ENCODE data around the gene PRKCE. TPM values are rescaled to one million over a fixed set of nuclear protein-coding genes. Genes with fewer than 3 reads are reported as not detected.

Gene PRKCE
- total and polyA plus RNA-seq, 7 donors, result 3.0 to 22.8 (median 16.1) TPM

DNA sequence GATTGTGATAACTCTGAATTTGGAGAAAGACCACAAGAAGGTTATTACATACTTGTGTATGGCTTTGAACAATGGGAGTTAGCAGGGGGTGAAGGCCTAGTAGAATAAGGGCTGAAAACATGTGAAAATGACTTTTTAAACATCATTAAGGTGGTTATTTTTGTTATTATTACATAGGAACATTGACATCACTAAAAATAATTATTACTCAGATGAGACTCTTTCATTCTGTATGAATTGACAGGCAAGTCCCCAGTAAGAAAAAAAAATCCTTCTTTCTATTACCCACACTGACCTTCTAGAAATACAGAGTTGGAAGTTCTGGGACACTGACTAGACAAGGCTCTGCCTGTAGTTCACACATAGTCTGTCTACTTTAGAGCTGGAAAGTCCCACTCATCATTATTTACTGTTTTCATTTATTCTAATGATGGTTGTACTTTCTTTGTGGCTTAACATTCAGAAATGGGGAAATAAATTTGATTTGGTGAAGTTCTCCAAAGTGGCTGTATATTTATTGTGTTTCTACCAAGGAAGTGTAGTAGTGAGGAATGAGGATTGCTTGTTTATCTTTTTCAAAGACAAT, 426.1 kb downstream of the PRKCE start:
- DNase-seq, result no peak
- no peaks in the 10 kb centered on the region for H3K36me3 ChIP-seq (ENCODE audit: insufficient read depth in 1 of 2, low read depth in 1 of 2)
- TF ChIP-seq, protein P1, sequence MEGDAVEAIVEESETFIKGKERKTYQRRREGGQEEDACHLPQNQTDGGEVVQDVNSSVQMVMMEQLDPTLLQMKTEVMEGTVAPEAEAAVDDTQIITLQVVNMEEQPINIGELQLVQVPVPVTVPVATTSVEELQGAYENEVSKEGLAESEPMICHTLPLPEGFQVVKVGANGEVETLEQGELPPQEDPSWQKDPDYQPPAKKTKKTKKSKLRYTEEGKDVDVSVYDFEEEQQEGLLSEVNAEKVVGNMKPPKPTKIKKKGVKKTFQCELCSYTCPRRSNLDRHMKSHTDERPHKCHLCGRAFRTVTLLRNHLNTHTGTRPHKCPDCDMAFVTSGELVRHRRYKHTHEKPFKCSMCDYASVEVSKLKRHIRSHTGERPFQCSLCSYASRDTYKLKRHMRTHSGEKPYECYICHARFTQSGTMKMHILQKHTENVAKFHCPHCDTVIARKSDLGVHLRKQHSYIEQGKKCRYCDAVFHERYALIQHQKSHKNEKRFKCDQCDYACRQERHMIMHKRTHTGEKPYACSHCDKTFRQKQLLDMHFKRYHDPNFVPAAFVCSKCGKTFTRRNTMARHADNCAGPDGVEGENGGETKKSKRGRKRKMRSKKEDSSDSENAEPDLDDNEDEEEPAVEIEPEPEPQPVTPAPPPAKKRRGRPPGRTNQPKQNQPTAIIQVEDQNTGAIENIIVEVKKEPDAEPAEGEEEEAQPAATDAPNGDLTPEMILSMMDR (IDR thresholded peaks at IDR 0.05), result no peak
- H3K27ac ChIP-seq, result no peak overlapping the region
- no peaks in the 10 kb centered on the region for H3K27me3 ChIP-seq (ENCODE audit: insufficient read depth in 3 of 3, low read length in 2 of 3)
- no peaks in the 10 kb centered on the region for H3K9me3 ChIP-seq
- no peak overlapping the region for H3K4me3 ChIP-seq
- intact Hi-C loops (cut with DNase I), result no loop called here
- H3K4me1 ChIP-seq, result no peaks in the 10 kb centered on the region
- ATAC-seq, result no peak

DNA sequence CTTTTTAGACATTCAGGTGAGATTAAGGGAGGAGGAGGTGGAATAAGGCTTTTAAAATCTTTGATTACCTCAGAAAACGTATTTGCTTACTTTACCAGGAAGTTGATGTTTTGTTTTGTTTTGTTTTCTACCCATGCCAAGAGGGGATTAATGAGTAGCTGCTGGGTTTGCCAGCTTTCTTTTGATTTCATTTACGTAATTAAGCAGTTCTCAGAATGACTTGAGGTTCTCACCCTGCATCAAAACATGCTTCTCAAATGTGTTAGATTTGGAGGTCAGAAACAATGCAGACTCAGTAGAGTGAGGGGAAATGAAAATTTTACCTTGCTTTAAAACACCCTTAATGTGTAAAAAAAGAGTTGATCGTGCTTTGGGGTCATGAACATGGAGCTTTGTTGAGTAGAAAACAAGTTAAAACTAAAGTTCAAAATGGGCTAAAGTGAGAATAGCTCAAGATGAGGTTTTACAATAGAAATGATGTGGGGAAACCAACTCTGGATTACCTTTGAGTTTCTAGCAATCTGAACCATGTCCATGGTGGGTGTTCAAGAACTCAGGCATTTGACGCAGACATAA, 428.6 kb downstream of the PRKCE start:
- DNase-seq, result no peak
- Histone ChIP-seq H3K36me3 (ENCODE audit: insufficient read depth in 1 of 2, low read depth in 1 of 2) (no peaks in the 10 kb centered on the region), H3K4me3 (no peak overlapping the region), H3K9me3 (no peaks in the 10 kb centered on the region), H3K4me1 (no peaks in the 10 kb centered on the region), H3K27me3 (ENCODE audit: insufficient read depth in 3 of 3, low read length in 2 of 3) (no peaks in the 10 kb centered on the region), H3K27ac (no peak overlapping the region)
- intact Hi-C loops (cut with DNase I), result no loop called here
- TF ChIP-seq, protein P1 (IDR thresholded peaks at IDR 0.05), result no peak
- WGBS, 3 donors, result 86 to 93% (median 86%) methylated on average over 4 of the region's 4 CpGs
- no peak for ATAC-seq

DNA sequence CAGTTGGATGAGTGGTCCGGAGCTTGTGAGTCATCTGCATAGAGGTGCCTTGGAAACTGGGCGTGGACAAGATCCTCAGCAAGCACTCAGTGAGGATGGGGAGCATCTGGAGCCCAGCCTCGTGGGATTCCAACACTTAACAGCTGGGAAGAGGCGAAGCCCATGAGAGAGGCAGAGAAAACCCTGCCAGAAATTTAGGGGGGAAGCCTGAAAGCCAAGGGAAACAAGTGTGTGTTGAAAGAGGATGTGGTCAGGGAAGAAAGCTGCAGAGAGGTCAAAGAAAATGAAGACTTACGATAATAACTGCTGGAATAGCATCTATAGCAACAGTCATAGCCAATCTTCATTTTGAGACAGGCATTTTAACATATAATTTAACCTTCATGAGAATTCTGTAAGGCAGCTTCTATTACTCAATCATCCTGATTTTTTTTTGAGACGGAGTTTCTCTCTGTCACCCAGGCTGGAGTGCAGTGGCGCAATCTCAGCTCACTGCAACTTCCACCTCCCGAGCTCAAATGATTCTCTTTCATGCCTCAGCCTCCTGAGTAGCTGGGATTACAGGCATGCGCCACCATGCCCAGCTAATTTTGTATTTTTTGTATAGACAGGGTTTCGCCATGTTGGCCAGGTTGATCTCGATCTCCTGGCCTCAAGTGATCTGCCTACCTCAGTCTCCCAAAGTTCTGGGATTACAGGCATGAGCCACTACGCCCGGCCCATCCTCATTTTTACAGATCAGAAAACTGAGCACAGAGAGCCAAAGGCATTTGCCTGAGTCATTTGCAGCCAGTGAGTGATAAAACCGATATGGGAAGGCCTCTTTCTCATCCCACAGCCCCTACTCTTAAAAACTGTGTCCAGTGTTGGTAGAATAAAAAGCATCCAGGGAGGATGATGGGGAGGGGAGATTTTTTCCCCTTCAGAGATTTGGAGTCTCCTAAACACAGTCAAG, 431.3 kb downstream of the PRKCE start:
- DNase-seq, result peak in 1 of 2 donors; percentile 20

DNA sequence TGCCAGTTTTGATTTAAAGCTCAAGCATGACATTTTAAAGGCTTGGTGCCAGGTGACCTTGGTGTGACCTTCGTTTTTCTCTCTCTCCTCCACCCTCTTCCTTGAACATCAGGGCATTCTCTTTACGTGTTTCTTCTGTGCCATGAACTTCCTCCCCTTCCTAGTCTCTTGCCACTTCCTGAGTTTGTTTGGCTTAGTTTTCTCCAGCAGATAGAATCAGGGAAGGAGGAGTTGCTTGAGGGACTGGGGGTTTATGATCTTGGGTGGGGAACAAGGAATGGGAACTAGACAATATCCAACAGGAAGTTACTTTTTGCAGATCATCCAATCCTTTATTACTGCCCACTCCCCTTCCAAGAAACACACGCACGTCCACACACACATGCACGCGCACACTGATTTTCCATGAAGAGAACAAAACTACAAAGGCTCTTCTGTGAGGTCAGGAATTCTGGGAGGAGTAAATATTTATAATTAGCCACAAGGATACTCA, 435.1 kb downstream of the PRKCE start:
- WGBS, 3 donors, result 66 to 74% (median 74%) methylated on average over 6 of the region's 6 CpGs
- Histone ChIP-seq H3K36me3 (ENCODE audit: insufficient read depth in 1 of 2, low read depth in 1 of 2) (no peaks in the 10 kb centered on the region), H3K9me3 (no peaks in the 10 kb centered on the region), H3K4me3 (no peak overlapping the region), H3K27ac (no peak overlapping the region), H3K4me1 (no peaks in the 10 kb centered on the region), H3K27me3 (ENCODE audit: insufficient read depth in 3 of 3, low read length in 2 of 3) (no peaks in the 10 kb centered on the region)
- DNase-seq, result no peak
- no peak for ATAC-seq
- intact Hi-C loops (cut with DNase I), result no loop called here
- TF ChIP-seq, protein P1 (IDR thresholded peaks at IDR 0.05), result no peak

More for the DNA sequence above, 431.3 kb downstream of the PRKCE start:
- intact Hi-C loops (cut with DNase I), result no loop called here
- Histone ChIP-seq H3K36me3 (ENCODE audit: insufficient read depth in 1 of 2, low read depth in 1 of 2) (no peaks in the 10 kb centered on the region), H3K27me3 (ENCODE audit: insufficient read depth in 3 of 3, low read length in 2 of 3) (no peaks in the 10 kb centered on the region), H3K4me1 (no peaks in the 10 kb centered on the region), H3K27ac (no peak overlapping the region), H3K9me3 (no peaks in the 10 kb centered on the region), H3K4me3 (no peak overlapping the region)
- TF ChIP-seq, protein P1 (IDR thresholded peaks at IDR 0.05), result no peak
- 79 to 87% (median 80%) methylated on average over 14 of the region's 14 CpGs for WGBS, 3 donors
- peak in 2 of 4 donors; percentile 23 to 42 for ATAC-seq

Measured in psoas muscle (tissue), 8 donors.